Measurements from ENCODE around the gene GPHB5. TPM values are rescaled to one million over a fixed set of nuclear protein-coding genes. Genes with fewer than 3 reads are reported as not detected.
"Not testable (repeated sequence)": the region's sequence is repeated elsewhere in the genome, so short reads cannot be mapped to it uniquely, and the experiment has no call there.

Gene GPHB5
- total RNA-seq, 1 donor from 2014 or later = not detected

GRCh38 chr14:63295231-63295685 is 23.5 kb downstream of the GPHB5 start:
- DNase-seq = no peak

- no peak for DNase-seq
Measured at GRCh38 chr14:63292805-63293204, 25.9 kb downstream of the GPHB5 start.

- no peak for DNase-seq
Measured at GRCh38 chr14:63290741-63291430, 27.8 kb downstream of the GPHB5 start.

GRCh38 chr14:63288853-63289252 is 29.9 kb downstream of the GPHB5 start:
- DNase-seq = no peak

- no peak for DNase-seq
Measured at GRCh38 chr14:63287666-63288483, 30.9 kb downstream of the GPHB5 start.

GRCh38 chr14:63286071-63286470 is 32.7 kb downstream of the GPHB5 start:
- no peak for DNase-seq

- no peak for DNase-seq
Measured at GRCh38 chr14:63283884-63284248, 34.9 kb downstream of the GPHB5 start.

- no peak for DNase-seq
Measured at GRCh38 chr14:63282997-63283883, 35.5 kb downstream of the GPHB5 start.

GRCh38 chr14:63279933-63280332 is 38.8 kb downstream of the GPHB5 start:
- not testable (repeated sequence) for DNase-seq

GRCh38 chr14:63277591-63278183 is 41.0 kb downstream of the GPHB5 start:
- DNase-seq = peak; percentile 83

- peak; percentile 79 for DNase-seq
Measured at GRCh38 chr14:63276492-63277342, 42.0 kb downstream of the GPHB5 start.

- DNase-seq = no peak
Measured at GRCh38 chr14:63276016-63276415, 42.7 kb downstream of the GPHB5 start.

- DNase-seq = peak; percentile 36
Measured at GRCh38 chr14:63275611-63276010, 43.1 kb downstream of the GPHB5 start.

- peak; percentile 68 for DNase-seq
Measured at GRCh38 chr14:63273717-63274655, 44.7 kb downstream of the GPHB5 start.

GRCh38 chr14:63273129-63273528 is 45.6 kb downstream of the GPHB5 start:
- DNase-seq = no peak

GRCh38 chr14:63269561-63270225 is 49.0 kb downstream of the GPHB5 start:
- no peak for DNase-seq

- no peak for DNase-seq
Measured at GRCh38 chr14:63268771-63269170, 50.0 kb downstream of the GPHB5 start.

- no peak for DNase-seq
Measured at GRCh38 chr14:63267171-63267570, 51.6 kb downstream of the GPHB5 start.

- DNase-seq = peak; percentile 41
Measured at GRCh38 chr14:63266106-63266505, 52.6 kb downstream of the GPHB5 start.
